Stomach (tissue), 9 donors: ENCODE data around the gene NHS. TPM values are rescaled to one million over a fixed set of nuclear protein-coding genes. Genes with fewer than 3 reads are reported as not detected.

Experiments
- DNase-seq, 2 donors: peaks; one replicate each; pipeline versions ENCODE4 v3.0.0 to v3.0.0-alpha.2; 2013 to 2019
- H3K27ac ChIP-seq, 5 donors: fragments of 200-600 bp in 4 of 5; sonication (generic) in 4 of 5; one replicate each; pipeline ENCODE4 v1.5.1; 2013 to 2019; ENCODE audit warnings: mild to moderate bottlenecking in 1 of 5, moderate library complexity in 1 of 5
- H3K27me3 ChIP-seq, 3 donors: fragments of 200-600 bp; sonication (generic); one replicate each; pipeline ENCODE4 v1.5.1; 2017 to 2019; ENCODE audit warnings: mixed run types in 1 of 3
- H3K36me3 ChIP-seq, 4 donors: fragments of 200-600 bp; sonication (generic); 1 replicate in 3 of 4; 2 replicates in 1 of 4; pipeline ENCODE4 v1.5.1; 2016 to 2019
- H3K4me1 ChIP-seq, 4 donors: fragments of 200-600 bp; sonication (generic); one replicate each; pipeline ENCODE4 v1.5.1; 2016 to 2019
- H3K4me3 ChIP-seq, 4 donors: fragments of 200-600 bp; sonication (generic) in 3 of 4; one replicate each; pipeline ENCODE4 v1.5.1; 2016 to 2019; ENCODE audit warnings: mild to moderate bottlenecking in 1 of 4
- H3K9me3 ChIP-seq, 4 donors: fragments of 200-600 bp; sonication (generic); one replicate each; pipeline ENCODE4 v1.5.1; 2016 to 2019
- EP300 ChIP-seq: sonication (generic); formaldehyde crosslinking; IDR thresholded peaks from one replicate; pipeline ENCODE4 v1.6.1; 2017; ENCODE audit warnings: antibody characterized with exemption
- POLR2A ChIP-seq, 4 donors: fragments of 450-650 bp; IDR thresholded peaks; one replicate each; pipeline ENCODE4 v1.6.1; 2016; ENCODE audit warnings: antibody characterized with exemption in 4 of 4, control low read depth in 2 of 4, mild to moderate bottlenecking in 1 of 4, moderate library complexity in 1 of 4
- POLR2AphosphoS5 ChIP-seq, 3 donors: sonication (generic); formaldehyde crosslinking; IDR thresholded peaks; one replicate each; pipeline ENCODE4 v1.6.1; 2016; ENCODE audit warnings: antibody characterized with exemption in 3 of 3
- WGBS, 5 donors: extraction: QIAGEN DNeasy Blood & Tissue Kit in 3 of 5; methylation state at CpG; one replicate each; pipeline versions ENCODE4 v1.1.5 to v1.1.7; 2013 to 2018; 5-methylcytosine and 5-hydroxymethylcytosine counted together
- intact Hi-C: fragments of 100-400 bp; cut with DNase I; formaldehyde crosslinking; loops from one replicate; pipeline ENCODE4 v1.15.1; 2023; ENCODE audit warnings: low total_unique reads
- polyA plus RNA-seq, 3 donors: library from polyadenylated mRNA; stranded (reverse); fragments of 200-250 nt; gene quantifications; one replicate each; pipeline ENCODE4 v1.2.3, GENCODE V29; 2013
- total RNA-seq, 5 donors: library from RNA; depleted of rRNA; stranded (reverse); fragments of >200 nt; gene quantifications; one replicate each; pipeline versions ENCODE4 v1.1.0 to v1.2.3, GENCODE V29; 2014 to 2016
- TF ChIP-seq, protein P1 (sequence below), 7 experiments: fragments of 450-650 bp in 4 of 7; fragments of 200-600 bp in 3 of 7; sonication (generic) in 3 of 7; IDR thresholded peaks; one replicate each; pipeline ENCODE4 v1.5.1; 2016 to 2019; ENCODE audit warnings: antibody characterized with exemption in 7 of 7, control low read depth in 2 of 7, mild to moderate bottlenecking in 1 of 7
- donor health status: healthy with polysubstance abuse.
- donor health status: Bipolar disorder and iron deficiency.
- donor health status: healthy.

NHS gene
- total and polyA plus RNA-seq, 8 donors, result 1.00 to 7.5 (median 4.3) TPM

GRCh38 chrX:17560385-17560784 is 185.4 kb downstream of the NHS start:
- Histone ChIP-seq H3K27ac (peak overlapping the region; percentile 16 to 69 (median 36)), H3K4me3 (no peak overlapping the region), H3K36me3 (no peaks in the 10 kb centered on the region), H3K27me3 (peaks cover 0 to 4% (median 0%) of the 10 kb centered on the region in 3 donors), H3K9me3 (no peaks in the 10 kb centered on the region), H3K4me1 (peaks cover 6 to 24% (median 12%) of the 10 kb centered on the region in 4 donors)
- WGBS, 5 donors, result 29 to 53% (median 41%) methylated on average over 2 of the region's 2 CpGs
- no peak for DNase-seq
- TF ChIP-seq POLR2AphosphoS5 (IDR thresholded peaks at IDR 0.05) (no peak), EP300 (no peak), POLR2A (IDR thresholded peaks at IDR 0.05) (no peak)
- TF ChIP-seq, protein P1, sequence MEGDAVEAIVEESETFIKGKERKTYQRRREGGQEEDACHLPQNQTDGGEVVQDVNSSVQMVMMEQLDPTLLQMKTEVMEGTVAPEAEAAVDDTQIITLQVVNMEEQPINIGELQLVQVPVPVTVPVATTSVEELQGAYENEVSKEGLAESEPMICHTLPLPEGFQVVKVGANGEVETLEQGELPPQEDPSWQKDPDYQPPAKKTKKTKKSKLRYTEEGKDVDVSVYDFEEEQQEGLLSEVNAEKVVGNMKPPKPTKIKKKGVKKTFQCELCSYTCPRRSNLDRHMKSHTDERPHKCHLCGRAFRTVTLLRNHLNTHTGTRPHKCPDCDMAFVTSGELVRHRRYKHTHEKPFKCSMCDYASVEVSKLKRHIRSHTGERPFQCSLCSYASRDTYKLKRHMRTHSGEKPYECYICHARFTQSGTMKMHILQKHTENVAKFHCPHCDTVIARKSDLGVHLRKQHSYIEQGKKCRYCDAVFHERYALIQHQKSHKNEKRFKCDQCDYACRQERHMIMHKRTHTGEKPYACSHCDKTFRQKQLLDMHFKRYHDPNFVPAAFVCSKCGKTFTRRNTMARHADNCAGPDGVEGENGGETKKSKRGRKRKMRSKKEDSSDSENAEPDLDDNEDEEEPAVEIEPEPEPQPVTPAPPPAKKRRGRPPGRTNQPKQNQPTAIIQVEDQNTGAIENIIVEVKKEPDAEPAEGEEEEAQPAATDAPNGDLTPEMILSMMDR (IDR thresholded peaks at IDR 0.05), result no peak
- intact Hi-C loops, result no loop called here

DNA sequence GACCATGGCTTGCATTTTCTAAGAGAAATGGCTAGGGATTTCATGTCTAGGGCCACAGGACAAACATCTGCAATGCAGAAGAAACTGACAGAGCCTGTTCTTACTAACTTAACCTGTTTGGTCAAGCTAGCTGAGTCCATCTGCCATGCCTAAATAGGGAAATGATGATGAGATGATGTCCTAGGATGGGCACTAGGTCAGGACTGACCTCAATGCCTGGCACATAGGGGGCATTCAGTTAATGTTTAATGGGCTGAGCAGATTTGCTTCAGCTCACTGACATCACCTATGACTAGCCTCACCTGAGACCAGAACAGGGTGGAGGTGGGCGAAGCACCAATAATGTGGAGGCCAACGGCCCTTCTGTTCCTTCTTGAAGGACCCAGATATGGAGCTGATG is 188.1 kb downstream of the NHS start:
- WGBS, 5 donors, result 78 to 100% (median 86%) methylated on average over 2 of the region's 2 CpGs
- Histone ChIP-seq H3K27me3 (no peaks in the 10 kb centered on the region), H3K27ac (no peak overlapping the region), H3K4me1 (peaks cover 6 to 24% (median 12%) of the 10 kb centered on the region in 4 donors), H3K9me3 (no peaks in the 10 kb centered on the region), H3K36me3 (no peaks in the 10 kb centered on the region), H3K4me3 (no peak overlapping the region)
- no peak for DNase-seq
- TF ChIP-seq EP300 (no peak), POLR2AphosphoS5 (IDR thresholded peaks at IDR 0.05) (no peak), POLR2A (IDR thresholded peaks at IDR 0.05) (no peak)
- TF ChIP-seq, protein P1 (IDR thresholded peaks at IDR 0.05), result no peak
- intact Hi-C loops, result no loop called here

DNA sequence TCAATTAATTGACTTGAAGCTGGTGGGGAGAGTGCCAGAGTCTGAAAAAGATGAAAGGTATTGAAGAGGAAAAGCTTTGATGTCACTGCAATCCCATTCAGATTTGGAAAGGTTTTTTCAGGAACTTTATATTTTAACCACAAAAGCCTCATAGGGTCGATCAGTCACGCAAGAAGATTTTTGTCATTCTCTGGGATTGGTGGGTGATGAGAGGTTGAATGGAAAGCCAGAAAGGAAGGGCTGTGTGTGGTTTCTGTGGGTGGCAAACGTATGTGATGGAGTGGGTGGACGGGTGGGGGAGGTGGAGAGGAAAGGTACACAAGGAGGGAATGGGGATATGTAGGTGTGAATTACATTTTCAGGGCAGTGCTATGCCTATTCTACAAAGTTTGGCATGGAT is 188.5 kb downstream of the NHS start:
- H3K9me3 ChIP-seq, result no peaks in the 10 kb centered on the region
- no peak overlapping the region for H3K27ac ChIP-seq
- H3K27me3 ChIP-seq, result no peaks in the 10 kb centered on the region
- TF ChIP-seq EP300, result no peak
- H3K36me3 ChIP-seq, result no peaks in the 10 kb centered on the region
- intact Hi-C loops, result no loop called here
- no peak overlapping the region for H3K4me3 ChIP-seq
- no peak for DNase-seq
- H3K4me1 ChIP-seq, result peaks cover 6 to 24% (median 12%) of the 10 kb centered on the region in 4 donors
- 19 to 55% (median 45%) methylated on average over 4 of the region's 4 CpGs for WGBS, 5 donors

GRCh38 chrX:17564689-17565409 is 189.8 kb downstream of the NHS start:
- Histone ChIP-seq H3K4me1 (peaks cover 0 to 13% (median 8%) of the 10 kb centered on the region in 4 donors), H3K27me3 (no peaks in the 10 kb centered on the region), H3K4me3 (no peak overlapping the region), H3K27ac (no peak overlapping the region), H3K36me3 (no peaks in the 10 kb centered on the region), H3K9me3 (peaks cover 0 to 3% (median 0%) of the 10 kb centered on the region in 4 donors)
- 69 to 89% (median 82%) methylated on average over 6 to 7 of the region's 7 CpGs for WGBS, 5 donors
- DNase-seq, result no peak
- no peak for TF ChIP-seq POLR2A (IDR thresholded peaks at IDR 0.05)
- no peak for TF ChIP-seq POLR2AphosphoS5 (IDR thresholded peaks at IDR 0.05)
- no peak for TF ChIP-seq EP300
- TF ChIP-seq, protein P1 (IDR thresholded peaks at IDR 0.05), result no peak
- intact Hi-C loops, result no loop called here

- WGBS, 5 donors, result 52 to 80% (median 59%) methylated on average over 4 of the region's 4 CpGs
- Histone ChIP-seq H3K36me3 (no peaks in the 10 kb centered on the region), H3K27me3 (no peaks in the 10 kb centered on the region), H3K4me1 (no peaks in the 10 kb centered on the region), H3K27ac (peak overlapping the region in 1 of 5 donors; percentile 61), H3K4me3 (no peak overlapping the region), H3K9me3 (peaks cover 0 to 3% (median 0%) of the 10 kb centered on the region in 4 donors)
- intact Hi-C loops, result no loop called here
- DNase-seq, result no peak
- no peak for TF ChIP-seq EP300
- no peak for TF ChIP-seq POLR2A (IDR thresholded peaks at IDR 0.05)
- TF ChIP-seq POLR2AphosphoS5 (IDR thresholded peaks at IDR 0.05), result no peak
- TF ChIP-seq, protein P1 (IDR thresholded peaks at IDR 0.05), result no peak
These were observed 191.7 kb downstream of the NHS start for GRCh38 chrX:17566740-17567139.
